Measurements from ENCODE around the gene OGFOD2. TPM values are rescaled to one million over a fixed set of nuclear protein-coding genes. Genes with fewer than 3 reads are reported as not detected.

Gene OGFOD2
- total and polyA plus RNA-seq, 2 of the 13 experiments (the other 11 are each of a cell fraction or from before 2014, with no cell fraction given): 13.2 to 14.6 TPM

DNA sequence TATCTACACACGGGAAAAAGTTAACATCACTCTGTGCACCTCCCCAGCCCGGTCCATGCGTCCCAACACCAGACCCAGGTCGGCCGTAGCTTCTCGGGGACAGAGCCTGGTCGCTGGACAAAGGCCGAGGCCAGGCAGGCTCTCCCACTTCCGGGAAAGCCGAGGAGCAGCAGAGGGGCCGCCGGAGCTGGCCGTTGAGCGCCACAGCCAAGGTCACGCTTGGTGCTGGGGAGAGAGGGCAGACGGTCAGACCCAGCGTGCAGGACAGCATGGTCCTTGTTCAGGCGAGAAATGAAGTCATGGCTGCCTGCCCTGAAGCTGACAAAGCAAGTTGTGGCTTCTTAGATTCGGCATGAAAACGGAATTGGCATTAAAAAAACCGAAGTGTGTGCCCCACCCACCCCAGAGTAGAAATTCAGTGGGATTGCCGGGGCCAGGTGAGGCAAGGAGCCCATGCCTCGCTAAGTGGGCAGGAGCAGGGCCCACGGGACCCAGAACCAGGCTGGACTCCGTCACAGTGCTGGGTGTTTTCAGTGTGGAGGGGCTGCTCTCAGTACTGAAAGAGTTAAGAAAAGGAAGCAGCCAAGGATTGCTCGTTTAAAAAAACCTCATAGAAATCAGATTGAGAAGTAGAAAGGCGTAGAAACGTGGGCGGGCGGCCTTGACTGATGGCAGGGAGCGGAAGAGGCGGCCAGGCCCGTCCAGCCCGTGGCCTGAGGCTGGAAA is 9.7 kb downstream of the OGFOD2 start (continued):
- TF ChIP-seq ZNF720 (CRISPR knock-in tag; IDR thresholded peaks at IDR 0.05) (no peak), ZNF605 (CRISPR knock-in tag; IDR thresholded peaks at IDR 0.05) (peak; percentile 54; the same call in 1 of the 2 replicates), GATAD1 (CRISPR knock-in tag; IDR thresholded peaks at IDR 0.05) (peak; percentile 77), ISX (CRISPR knock-in tag; conservative IDR thresholded peaks at IDR 0.05) (no peak), YY1 (IDR thresholded peaks at IDR 0.05; ENCODE audit: insufficient read depth, insufficient replicate concordance, low read depth, low read length) (peak; percentile 82), CBFB (CRISPR knock-in tag; IDR thresholded peaks at IDR 0.05) (no peak), ZNF281 (CRISPR knock-in tag; IDR thresholded peaks at IDR 0.05; ENCODE audit: borderline replicate concordance) (peak; percentile 51; the same call in 1 of the 2 replicates), KLF11 (CRISPR knock-in tag; IDR thresholded peaks at IDR 0.05) (no peak), SALL1 (CRISPR knock-in tag; IDR thresholded peaks at IDR 0.05) (peak; percentile 91), ZNF776 (CRISPR knock-in tag; IDR thresholded peaks at IDR 0.05) (no peak; the same call in 1 of the 2 replicates), U2AF1 (optimal IDR thresholded peaks at IDR 0.05; ENCODE audit: low read depth, low read length) (no peak), ZNF552 (CRISPR knock-in tag; IDR thresholded peaks at IDR 0.05; ENCODE audit: borderline replicate concordance) (no peak)
- TF ChIP-seq, protein P1, sequence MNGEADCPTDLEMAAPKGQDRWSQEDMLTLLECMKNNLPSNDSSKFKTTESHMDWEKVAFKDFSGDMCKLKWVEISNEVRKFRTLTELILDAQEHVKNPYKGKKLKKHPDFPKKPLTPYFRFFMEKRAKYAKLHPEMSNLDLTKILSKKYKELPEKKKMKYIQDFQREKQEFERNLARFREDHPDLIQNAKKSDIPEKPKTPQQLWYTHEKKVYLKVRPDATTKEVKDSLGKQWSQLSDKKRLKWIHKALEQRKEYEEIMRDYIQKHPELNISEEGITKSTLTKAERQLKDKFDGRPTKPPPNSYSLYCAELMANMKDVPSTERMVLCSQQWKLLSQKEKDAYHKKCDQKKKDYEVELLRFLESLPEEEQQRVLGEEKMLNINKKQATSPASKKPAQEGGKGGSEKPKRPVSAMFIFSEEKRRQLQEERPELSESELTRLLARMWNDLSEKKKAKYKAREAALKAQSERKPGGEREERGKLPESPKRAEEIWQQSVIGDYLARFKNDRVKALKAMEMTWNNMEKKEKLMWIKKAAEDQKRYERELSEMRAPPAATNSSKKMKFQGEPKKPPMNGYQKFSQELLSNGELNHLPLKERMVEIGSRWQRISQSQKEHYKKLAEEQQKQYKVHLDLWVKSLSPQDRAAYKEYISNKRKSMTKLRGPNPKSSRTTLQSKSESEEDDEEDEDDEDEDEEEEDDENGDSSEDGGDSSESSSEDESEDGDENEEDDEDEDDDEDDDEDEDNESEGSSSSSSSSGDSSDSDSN (CRISPR knock-in tag; IDR thresholded peaks at IDR 0.05): peak; percentile 94
- TF ChIP-seq, protein P2, sequence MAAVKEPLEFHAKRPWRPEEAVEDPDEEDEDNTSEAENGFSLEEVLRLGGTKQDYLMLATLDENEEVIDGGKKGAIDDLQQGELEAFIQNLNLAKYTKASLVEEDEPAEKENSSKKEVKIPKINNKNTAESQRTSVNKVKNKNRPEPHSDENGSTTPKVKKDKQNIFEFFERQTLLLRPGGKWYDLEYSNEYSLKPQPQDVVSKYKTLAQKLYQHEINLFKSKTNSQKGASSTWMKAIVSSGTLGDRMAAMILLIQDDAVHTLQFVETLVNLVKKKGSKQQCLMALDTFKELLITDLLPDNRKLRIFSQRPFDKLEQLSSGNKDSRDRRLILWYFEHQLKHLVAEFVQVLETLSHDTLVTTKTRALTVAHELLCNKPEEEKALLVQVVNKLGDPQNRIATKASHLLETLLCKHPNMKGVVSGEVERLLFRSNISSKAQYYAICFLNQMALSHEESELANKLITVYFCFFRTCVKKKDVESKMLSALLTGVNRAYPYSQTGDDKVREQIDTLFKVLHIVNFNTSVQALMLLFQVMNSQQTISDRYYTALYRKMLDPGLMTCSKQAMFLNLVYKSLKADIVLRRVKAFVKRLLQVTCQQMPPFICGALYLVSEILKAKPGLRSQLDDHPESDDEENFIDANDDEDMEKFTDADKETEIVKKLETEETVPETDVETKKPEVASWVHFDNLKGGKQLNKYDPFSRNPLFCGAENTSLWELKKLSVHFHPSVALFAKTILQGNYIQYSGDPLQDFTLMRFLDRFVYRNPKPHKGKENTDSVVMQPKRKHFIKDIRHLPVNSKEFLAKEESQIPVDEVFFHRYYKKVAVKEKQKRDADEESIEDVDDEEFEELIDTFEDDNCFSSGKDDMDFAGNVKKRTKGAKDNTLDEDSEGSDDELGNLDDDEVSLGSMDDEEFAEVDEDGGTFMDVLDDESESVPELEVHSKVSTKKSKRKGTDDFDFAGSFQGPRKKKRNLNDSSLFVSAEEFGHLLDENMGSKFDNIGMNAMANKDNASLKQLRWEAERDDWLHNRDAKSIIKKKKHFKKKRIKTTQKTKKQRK (IDR thresholded peaks at IDR 0.05; ENCODE audit: low read length): no peak
- TF ChIP-seq, protein P3, sequence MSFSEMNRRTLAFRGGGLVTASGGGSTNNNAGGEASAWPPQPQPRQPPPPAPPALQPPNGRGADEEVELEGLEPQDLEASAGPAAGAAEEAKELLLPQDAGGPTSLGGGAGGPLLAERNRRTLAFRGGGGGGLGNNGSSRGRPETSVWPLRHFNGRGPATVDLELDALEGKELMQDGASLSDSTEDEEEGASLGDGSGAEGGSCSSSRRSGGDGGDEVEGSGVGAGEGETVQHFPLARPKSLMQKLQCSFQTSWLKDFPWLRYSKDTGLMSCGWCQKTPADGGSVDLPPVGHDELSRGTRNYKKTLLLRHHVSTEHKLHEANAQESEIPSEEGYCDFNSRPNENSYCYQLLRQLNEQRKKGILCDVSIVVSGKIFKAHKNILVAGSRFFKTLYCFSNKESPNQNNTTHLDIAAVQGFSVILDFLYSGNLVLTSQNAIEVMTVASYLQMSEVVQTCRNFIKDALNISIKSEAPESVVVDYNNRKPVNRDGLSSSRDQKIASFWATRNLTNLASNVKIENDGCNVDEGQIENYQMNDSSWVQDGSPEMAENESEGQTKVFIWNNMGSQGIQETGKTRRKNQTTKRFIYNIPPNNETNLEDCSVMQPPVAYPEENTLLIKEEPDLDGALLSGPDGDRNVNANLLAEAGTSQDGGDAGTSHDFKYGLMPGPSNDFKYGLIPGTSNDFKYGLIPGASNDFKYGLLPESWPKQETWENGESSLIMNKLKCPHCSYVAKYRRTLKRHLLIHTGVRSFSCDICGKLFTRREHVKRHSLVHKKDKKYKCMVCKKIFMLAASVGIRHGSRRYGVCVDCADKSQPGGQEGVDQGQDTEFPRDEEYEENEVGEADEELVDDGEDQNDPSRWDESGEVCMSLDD (CRISPR knock-in tag; IDR thresholded peaks at IDR 0.05; ENCODE audit: borderline replicate concordance): no peak; the same call in 1 of the 2 replicates
- TF ChIP-seq, protein P4, sequence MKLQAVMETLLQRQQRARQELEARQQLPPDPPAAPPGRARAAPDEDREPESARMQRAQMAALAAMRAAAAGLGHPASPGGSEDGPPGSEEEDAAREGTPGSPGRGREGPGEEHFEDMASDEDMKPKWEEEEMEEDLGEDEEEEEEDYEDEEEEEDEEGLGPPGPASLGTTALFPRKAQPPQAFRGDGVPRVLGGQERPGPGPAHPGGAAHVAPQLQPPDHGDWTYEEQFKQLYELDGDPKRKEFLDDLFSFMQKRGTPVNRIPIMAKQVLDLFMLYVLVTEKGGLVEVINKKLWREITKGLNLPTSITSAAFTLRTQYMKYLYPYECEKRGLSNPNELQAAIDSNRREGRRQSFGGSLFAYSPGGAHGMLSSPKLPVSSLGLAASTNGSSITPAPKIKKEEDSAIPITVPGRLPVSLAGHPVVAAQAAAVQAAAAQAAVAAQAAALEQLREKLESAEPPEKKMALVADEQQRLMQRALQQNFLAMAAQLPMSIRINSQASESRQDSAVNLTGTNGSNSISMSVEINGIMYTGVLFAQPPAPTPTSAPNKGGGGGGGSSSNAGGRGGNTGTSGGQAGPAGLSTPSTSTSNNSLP (IDR thresholded peaks at IDR 0.05; ENCODE audit: low read depth, low read length): no peak

Measured in HepG2 (cell line).